HEK293T (cell line): ENCODE measurements around the gene PPP2R5A.

ENCODE experiments used
- CTCF ChIA-PET: fragments of 350-600 bp; formaldehyde crosslinking; extraction: SDS; loops from one replicate; lab custom pipeline; 2021; ENCODE audit warnings: antibody characterized with exemption, inconsistent platforms; lab: Yijun Ruan, JAX
- POLR2A ChIA-PET: fragments of 350-600 bp; formaldehyde crosslinking; extraction: SDS; loops from one replicate; lab custom pipeline; 2020; ENCODE audit warnings: antibody characterized with exemption, inconsistent platforms; lab: Yijun Ruan, JAX
- DNase-seq: peaks from one replicate; pipeline ENCODE4 v3.0.0; 2012; ENCODE audit warnings: mixed read lengths; ENCODE audit errors: extremely low spot score
- ARNT ChIP-seq: fragments of 450-650 bp; IDR thresholded peaks from 2 replicates; pipeline ENCODE4 v1.6.1; 2017; ENCODE audit warnings: mild to moderate bottlenecking
- BHLHE40 ChIP-seq: fragments of 450-650 bp; IDR thresholded peaks from 2 replicates; pipeline ENCODE4 v1.6.1; 2016; ENCODE audit warnings: mild to moderate bottlenecking, moderate library complexity, borderline replicate concordance
- CTBP1 ChIP-seq: fragments of 450-650 bp; IDR thresholded peaks from 2 replicates; pipeline ENCODE4 v1.6.1; 2016; ENCODE audit warnings: borderline replicate concordance
- ELF4 ChIP-seq: fragments of 450-650 bp; IDR thresholded peaks from 2 replicates; pipeline ENCODE4 v1.6.1; 2017; ENCODE audit warnings: antibody characterized with exemption
- FOXA1 ChIP-seq: fragments of 450-650 bp; IDR thresholded peaks from 2 replicates; pipeline ENCODE4 v1.6.1; 2016; ENCODE audit warnings: mild to moderate bottlenecking
- FOXK2 ChIP-seq: fragments of 450-650 bp; IDR thresholded peaks from 2 replicates; pipeline ENCODE4 v1.6.1; 2016; ENCODE audit warnings: mild to moderate bottlenecking
- FOXM1 ChIP-seq: fragments of 450-650 bp; IDR thresholded peaks from 2 replicates; pipeline ENCODE4 v1.6.1; 2017; ENCODE audit warnings: mild to moderate bottlenecking, borderline replicate concordance
- HDGF ChIP-seq: fragments of 450-650 bp; IDR thresholded peaks from 2 replicates; pipeline ENCODE4 v1.6.1; 2017; ENCODE audit warnings: antibody characterized with exemption, borderline replicate concordance
- L3MBTL2 ChIP-seq: fragments of 450-650 bp; conservative IDR thresholded peaks from 2 replicates; pipeline ENCODE4 v1.6.1; 2016; ENCODE audit warnings: mild to moderate bottlenecking
- LEF1 ChIP-seq: fragments of 450-650 bp; IDR thresholded peaks from 2 replicates; pipeline ENCODE4 v1.6.1; 2017; ENCODE audit warnings: mild to moderate bottlenecking, borderline replicate concordance
- NFRKB ChIP-seq: fragments of 450-650 bp; IDR thresholded peaks from 2 replicates; pipeline ENCODE4 v1.6.1; 2016; ENCODE audit warnings: mild to moderate bottlenecking, moderate library complexity
- PKNOX1 ChIP-seq: fragments of 450-650 bp; IDR thresholded peaks from 2 replicates; pipeline ENCODE4 v1.6.1; 2016
- SP1 ChIP-seq: fragments of 450-650 bp; IDR thresholded peaks from 2 replicates; pipeline ENCODE4 v1.6.1; 2017
- SUZ12 ChIP-seq: fragments of 450-650 bp; IDR thresholded peaks from 2 replicates; pipeline ENCODE4 v1.6.1; 2016; ENCODE audit warnings: mild to moderate bottlenecking
- TARDBP ChIP-seq: fragments of 450-650 bp; IDR thresholded peaks from 2 replicates; pipeline ENCODE4 v1.6.1; 2016
- ZNF384 ChIP-seq: fragments of 450-650 bp; IDR thresholded peaks from 2 replicates; pipeline ENCODE4 v1.6.1; 2016

The PPP2R5A gene

GRCh38 chr1:212292250-212293105 is 7.3 kb downstream of the PPP2R5A start:
- TF ChIP-seq TARDBP (no peak), SP1 (no peak), HDGF (no peak), ZNF384 (no peak), FOXA1 (no peak), CTBP1 (no peak), PKNOX1 (no peak), FOXM1 (no peak), SUZ12 (no peak), ARNT (no peak), L3MBTL2 (no peak), BHLHE40 (no peak), LEF1 (no peak), NFRKB (no peak), ELF4 (no peak), FOXK2 (no peak)
- ChIA-PET CTCF (interaction anchor here (1.0 kb wide), 1 partner anchor 258 kb away, joined by 3 read pairs; no protein-coding TSS in a partner anchor), POLR2A (no interaction called here)
- DNase-seq: no peak

- no peak for DNase-seq
- POLR2A ChIA-PET: no interaction called here
- CTCF ChIA-PET: interaction anchor here (0.7 to 1.9 kb wide), 2 partner anchors 9 to 258 kb away, joined by 3 to 7 read pairs; partner anchors contain the start of genes DTL and INTS7
- no peak for TF ChIP-seq FOXA1
- TF ChIP-seq ZNF384: peak; percentile 26; the same call in 1 of the 2 replicates
These were observed 8.4 kb downstream of the PPP2R5A start for GRCh38 chr1:212293579-212293978.

- ChIA-PET CTCF (interaction anchor here (1.9 kb wide), 1 partner anchor 260 kb away, joined by 7 read pairs; the partner anchor contains the start of genes DTL and INTS7), POLR2A (no interaction called here)
- TF ChIP-seq ELF4 (no peak), ZNF384 (no peak), L3MBTL2 (no peak), HDGF (no peak), CTBP1 (no peak), NFRKB (no peak), SUZ12 (no peak), FOXM1 (no peak), TARDBP (no peak), ARNT (no peak), SP1 (no peak), LEF1 (no peak), FOXA1 (no peak), FOXK2 (no peak), PKNOX1 (no peak), BHLHE40 (no peak)
- no peak for DNase-seq
These were observed 9.8 kb downstream of the PPP2R5A start for GRCh38 chr1:212294983-212295382.

- ChIA-PET POLR2A (no interaction called here), CTCF (no interaction called here)
- DNase-seq: no peak
- TF ChIP-seq FOXM1 (no peak), HDGF (no peak), ZNF384 (no peak)
These were observed 10.4 kb downstream of the PPP2R5A start for GRCh38 chr1:212295579-212295978.

GRCh38 chr1:212297338-212297737 is 12.1 kb downstream of the PPP2R5A start:
- DNase-seq: no peak
- ChIA-PET POLR2A (no interaction called here), CTCF (interaction anchor here (0.6 kb wide), 1 partner anchor 616 kb away, joined by 5 read pairs; no protein-coding TSS in a partner anchor)
- no peak for TF ChIP-seq ARNT
- TF ChIP-seq ZNF384: no peak
- no peak for TF ChIP-seq TARDBP
- TF ChIP-seq BHLHE40: no peak

- no peak for DNase-seq
- POLR2A ChIA-PET: no interaction called here
- TF ChIP-seq SP1 (no peak), FOXA1 (no peak), CTBP1 (no peak), ZNF384 (no peak), HDGF (no peak), NFRKB (no peak), TARDBP (no peak), FOXK2 (no peak), LEF1 (no peak), PKNOX1 (no peak)
- CTCF ChIA-PET: no interaction called here
These were observed 16.4 kb downstream of the PPP2R5A start for GRCh38 chr1:212301580-212301979.
